ENCODE results near the gene PMM2.

PMM2 gene

GRCh38 chr16:8807189-8807588 lies 9.6 kb downstream of the PMM2 start:
- DNase-seq (ENCODE audit: low read depth) = no peak
- TF ChIP-seq, protein P1, sequence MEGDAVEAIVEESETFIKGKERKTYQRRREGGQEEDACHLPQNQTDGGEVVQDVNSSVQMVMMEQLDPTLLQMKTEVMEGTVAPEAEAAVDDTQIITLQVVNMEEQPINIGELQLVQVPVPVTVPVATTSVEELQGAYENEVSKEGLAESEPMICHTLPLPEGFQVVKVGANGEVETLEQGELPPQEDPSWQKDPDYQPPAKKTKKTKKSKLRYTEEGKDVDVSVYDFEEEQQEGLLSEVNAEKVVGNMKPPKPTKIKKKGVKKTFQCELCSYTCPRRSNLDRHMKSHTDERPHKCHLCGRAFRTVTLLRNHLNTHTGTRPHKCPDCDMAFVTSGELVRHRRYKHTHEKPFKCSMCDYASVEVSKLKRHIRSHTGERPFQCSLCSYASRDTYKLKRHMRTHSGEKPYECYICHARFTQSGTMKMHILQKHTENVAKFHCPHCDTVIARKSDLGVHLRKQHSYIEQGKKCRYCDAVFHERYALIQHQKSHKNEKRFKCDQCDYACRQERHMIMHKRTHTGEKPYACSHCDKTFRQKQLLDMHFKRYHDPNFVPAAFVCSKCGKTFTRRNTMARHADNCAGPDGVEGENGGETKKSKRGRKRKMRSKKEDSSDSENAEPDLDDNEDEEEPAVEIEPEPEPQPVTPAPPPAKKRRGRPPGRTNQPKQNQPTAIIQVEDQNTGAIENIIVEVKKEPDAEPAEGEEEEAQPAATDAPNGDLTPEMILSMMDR (IDR thresholded peaks at IDR 0.05; ENCODE audit: insufficient read depth, low read depth, low read length, missing control alignments) = no peak
- H3K4me3 ChIP-seq (ENCODE audit: low read depth, low read length) = no peak overlapping the region

DNA sequence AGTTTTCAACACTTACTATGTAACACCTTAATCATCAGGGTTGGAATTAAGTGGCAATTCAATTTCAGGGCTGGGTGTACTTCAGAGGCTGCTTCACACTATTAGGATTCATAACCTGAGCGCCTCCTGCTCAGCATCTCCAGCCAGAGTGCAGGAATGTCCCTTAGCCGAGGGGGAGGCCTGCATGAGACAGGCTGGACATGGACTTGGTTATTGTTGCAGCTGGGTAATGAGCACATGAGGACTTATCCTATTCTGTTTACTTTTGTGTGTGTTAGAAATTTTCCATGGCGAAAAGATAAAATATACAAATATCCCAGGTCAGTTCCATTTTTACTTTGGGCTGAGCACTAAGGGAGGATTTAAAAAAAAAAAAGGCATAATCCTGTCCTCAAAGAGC lies 10.4 kb downstream of the PMM2 start:
- DNase-seq (ENCODE audit: low read depth) = no peak
- no peak overlapping the region for H3K4me3 ChIP-seq (ENCODE audit: low read depth, low read length)
- TF ChIP-seq, protein P1 (IDR thresholded peaks at IDR 0.05; ENCODE audit: insufficient read depth, low read depth, low read length, missing control alignments) = no peak

- DNase-seq (ENCODE audit: low read depth) = no peak
- no peak overlapping the region for H3K4me3 ChIP-seq (ENCODE audit: low read depth, low read length)
- TF ChIP-seq, protein P1 (IDR thresholded peaks at IDR 0.05; ENCODE audit: insufficient read depth, low read depth, low read length, missing control alignments) = no peak
Observed at GRCh38 chr16:8808613-8809353, 11.1 kb downstream of the PMM2 start.

- TF ChIP-seq, protein P1 (IDR thresholded peaks at IDR 0.05; ENCODE audit: insufficient read depth, low read depth, low read length, missing control alignments) = no peak
- no peak for DNase-seq (ENCODE audit: low read depth)
- no peak overlapping the region for H3K4me3 ChIP-seq (ENCODE audit: low read depth, low read length)
Observed at GRCh38 chr16:8812162-8812843, 14.7 kb downstream of the PMM2 start.

DNA sequence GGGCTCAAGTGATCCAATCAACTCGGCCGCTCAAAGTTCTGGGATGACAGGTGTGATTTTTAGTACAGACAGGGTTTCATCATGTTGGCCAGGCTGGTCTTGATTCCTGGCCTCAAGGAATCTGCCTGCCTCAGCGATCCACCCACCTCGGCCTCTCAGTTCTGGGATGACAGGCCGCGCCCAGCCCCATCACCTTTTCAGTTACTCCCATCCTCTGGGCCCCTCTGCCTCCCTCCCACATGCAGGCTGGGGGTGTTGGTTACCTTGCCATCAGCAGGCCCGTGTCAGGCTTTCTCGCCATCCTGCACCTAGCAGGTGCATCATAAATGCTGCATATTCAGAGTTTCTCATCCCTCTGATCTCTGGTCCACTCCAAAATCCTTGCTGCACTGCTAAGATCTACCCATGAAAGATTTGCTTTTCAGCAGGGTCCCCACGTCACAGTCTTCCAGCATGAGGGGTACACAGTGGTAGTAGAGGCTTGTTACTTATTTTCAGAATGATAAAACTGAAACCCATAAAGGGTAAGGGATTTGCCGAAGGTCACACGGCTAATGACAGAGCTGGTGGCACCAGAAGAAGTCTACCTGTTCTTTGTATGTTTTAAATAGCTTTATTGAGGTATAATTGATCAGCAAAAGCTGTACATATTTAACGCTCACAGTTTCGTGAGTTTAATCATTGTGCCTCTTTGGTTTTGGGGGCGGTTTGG lies 16.6 kb downstream of the PMM2 start:
- H3K4me3 ChIP-seq (ENCODE audit: low read depth, low read length) = no peak overlapping the region
- TF ChIP-seq, protein P1 (IDR thresholded peaks at IDR 0.05; ENCODE audit: insufficient read depth, low read depth, low read length, missing control alignments) = no peak
- DNase-seq (ENCODE audit: low read depth) = no peak

DNA sequence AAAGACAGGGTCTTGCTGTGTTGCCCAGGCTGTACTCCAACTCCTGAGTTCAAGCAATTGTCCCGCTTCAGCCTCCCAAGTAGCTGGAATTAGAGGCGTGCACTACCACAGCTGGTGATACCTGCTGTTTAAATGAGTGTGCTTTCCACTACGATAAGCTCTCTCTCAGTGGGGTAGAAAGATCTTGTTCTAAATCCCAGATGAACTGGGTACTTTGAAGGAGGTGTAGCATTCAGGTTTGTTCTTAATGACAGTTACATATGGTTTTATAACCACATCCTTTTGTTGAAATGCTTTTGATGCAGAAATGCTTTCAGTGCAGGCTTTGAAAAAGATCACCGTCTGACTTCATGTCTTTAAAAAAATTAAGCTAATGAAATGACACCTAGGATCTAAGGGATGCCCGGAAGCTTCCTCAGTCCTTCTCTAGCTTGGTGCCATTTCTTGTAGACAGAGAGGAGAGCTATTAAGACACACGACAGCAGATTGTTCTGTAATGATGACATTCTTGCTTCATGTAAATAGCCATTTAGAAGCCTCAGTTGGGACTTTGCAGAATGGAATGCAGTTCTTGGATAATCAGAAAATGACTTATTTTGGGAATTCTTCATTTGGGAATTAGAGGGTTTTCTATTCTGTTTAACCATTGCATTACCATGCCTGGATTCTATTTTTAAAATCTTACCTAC lies 19.5 kb downstream of the PMM2 start:
- H3K4me3 ChIP-seq (ENCODE audit: low read depth, low read length) = no peak overlapping the region
- TF ChIP-seq, protein P1 (IDR thresholded peaks at IDR 0.05; ENCODE audit: insufficient read depth, low read depth, low read length, missing control alignments) = no peak

More for the DNA sequence above, 19.5 kb downstream of the PMM2 start:
- DNase-seq (ENCODE audit: low read depth) = no peak

All from GM12865 (cell line).